GM21526 (cell line): ENCODE results near the gene ZNF804A.
"Not testable (repeated sequence)": the region's sequence is repeated elsewhere in the genome, so short reads cannot be mapped to it uniquely, and the experiment has no call there.

Experiments used
- ATAC-seq: cut with Tn5 transposase; IDR thresholded peaks from one replicate; pipeline ENCODE4 v1.9.1; 2021; ENCODE audit warnings: moderate library complexity; ENCODE audit not compliant: unreplicated experiment, low FRiP score

The ZNF804A gene

GRCh38 chr2:184793176-184793575 lies 194.8 kb downstream of the ZNF804A start:
- no peak for ATAC-seq

- ATAC-seq, result no peak
Observed at GRCh38 chr2:184799379-184799778, 201.1 kb downstream of the ZNF804A start.

GRCh38 chr2:184814421-184814820 lies 216.1 kb downstream of the ZNF804A start:
- ATAC-seq, result no peak

GRCh38 chr2:184815824-184816223 lies 217.5 kb downstream of the ZNF804A start:
- ATAC-seq, result no peak

GRCh38 chr2:184824597-184824996 lies 226.3 kb downstream of the ZNF804A start:
- no peak for ATAC-seq

GRCh38 chr2:184830531-184830930 lies 232.2 kb downstream of the ZNF804A start:
- no peak for ATAC-seq

GRCh38 chr2:184834699-184835397 lies 236.5 kb downstream of the ZNF804A start:
- no peak for ATAC-seq

- no peak for ATAC-seq
Observed at GRCh38 chr2:184835398-184835715, 237.0 kb downstream of the ZNF804A start.

GRCh38 chr2:184847331-184847730 lies 249.0 kb downstream of the ZNF804A start:
- no peak for ATAC-seq

GRCh38 chr2:184849516-184849915 lies 251.2 kb downstream of the ZNF804A start:
- no peak for ATAC-seq

GRCh38 chr2:184851576-184851975 lies 253.2 kb downstream of the ZNF804A start:
- no peak for ATAC-seq

- ATAC-seq, result no peak
Observed at GRCh38 chr2:184859187-184859586, 260.9 kb downstream of the ZNF804A start.

GRCh38 chr2:184860744-184861143 lies 262.4 kb downstream of the ZNF804A start:
- no peak for ATAC-seq

- ATAC-seq, result no peak
Observed at GRCh38 chr2:184875212-184875611, 276.9 kb downstream of the ZNF804A start.

- no peak for ATAC-seq
Observed at GRCh38 chr2:184875911-184876310, 277.6 kb downstream of the ZNF804A start.

GRCh38 chr2:184877909-184878308 lies 279.6 kb downstream of the ZNF804A start:
- no peak for ATAC-seq

GRCh38 chr2:184879671-184880070 lies 281.3 kb downstream of the ZNF804A start:
- ATAC-seq, result no peak

GRCh38 chr2:184886585-184886984 lies 288.3 kb downstream of the ZNF804A start:
- not testable (repeated sequence) for ATAC-seq

GRCh38 chr2:184890311-184890710 lies 292.0 kb downstream of the ZNF804A start:
- no peak for ATAC-seq

GRCh38 chr2:184904991-184905390 lies 306.7 kb downstream of the ZNF804A start:
- ATAC-seq, result no peak

- no peak for ATAC-seq
Observed at GRCh38 chr2:184906160-184906559, 307.8 kb downstream of the ZNF804A start.

GRCh38 chr2:184906709-184907108 lies 308.4 kb downstream of the ZNF804A start:
- ATAC-seq, result no peak

- no peak for ATAC-seq
Observed at GRCh38 chr2:184908966-184909365, 310.6 kb downstream of the ZNF804A start.
